Measurements from ENCODE around the gene ZNRD2.

GRCh38 chr11:65591939-65592857 is 21.9 kb downstream of the ZNRD2 start:
- TF ChIP-seq CEBPB (IDR thresholded peaks at IDR 0.05; ENCODE audit: low read depth) (no peak), ZNF274 (IDR thresholded peaks at IDR 0.05; ENCODE audit: low read depth, low read length) (no peak), YY1 (IDR thresholded peaks at IDR 0.05; ENCODE audit: extremely low read depth, insufficient replicate concordance, low read depth, low read length) (no peak)
- TF ChIP-seq, protein P1, sequence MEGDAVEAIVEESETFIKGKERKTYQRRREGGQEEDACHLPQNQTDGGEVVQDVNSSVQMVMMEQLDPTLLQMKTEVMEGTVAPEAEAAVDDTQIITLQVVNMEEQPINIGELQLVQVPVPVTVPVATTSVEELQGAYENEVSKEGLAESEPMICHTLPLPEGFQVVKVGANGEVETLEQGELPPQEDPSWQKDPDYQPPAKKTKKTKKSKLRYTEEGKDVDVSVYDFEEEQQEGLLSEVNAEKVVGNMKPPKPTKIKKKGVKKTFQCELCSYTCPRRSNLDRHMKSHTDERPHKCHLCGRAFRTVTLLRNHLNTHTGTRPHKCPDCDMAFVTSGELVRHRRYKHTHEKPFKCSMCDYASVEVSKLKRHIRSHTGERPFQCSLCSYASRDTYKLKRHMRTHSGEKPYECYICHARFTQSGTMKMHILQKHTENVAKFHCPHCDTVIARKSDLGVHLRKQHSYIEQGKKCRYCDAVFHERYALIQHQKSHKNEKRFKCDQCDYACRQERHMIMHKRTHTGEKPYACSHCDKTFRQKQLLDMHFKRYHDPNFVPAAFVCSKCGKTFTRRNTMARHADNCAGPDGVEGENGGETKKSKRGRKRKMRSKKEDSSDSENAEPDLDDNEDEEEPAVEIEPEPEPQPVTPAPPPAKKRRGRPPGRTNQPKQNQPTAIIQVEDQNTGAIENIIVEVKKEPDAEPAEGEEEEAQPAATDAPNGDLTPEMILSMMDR (IDR thresholded peaks at IDR 0.05 in 2 of 3, conservative IDR thresholded peaks at IDR 0.05 in 1 of 3; ENCODE audit: borderline replicate concordance in 1 of 3, insufficient read depth in 1 of 3, low read depth in 2 of 3, low read length in 2 of 3), result no peak
